Right ventricle myocardium superior (tissue), 1 donor: ENCODE measurements around the gene EDN2. TPM values are rescaled to one million over a fixed set of nuclear protein-coding genes. Genes with fewer than 3 reads are reported as not detected.

Source experiments
- ATAC-seq: fragments of 200-7000 bp; cut with Tn5 transposase; one replicate; pipeline ENCODE4 v1.9.1; 2020; ENCODE audit warnings: mild to moderate bottlenecking; ENCODE audit not compliant: poor library complexity
- DNase-seq: peaks from one replicate; pipeline ENCODE4 v3.0.0-alpha.2; 2020
- intact Hi-C: fragments of 100-400 bp; cut with DNase I; formaldehyde crosslinking; loops from one replicate; pipeline ENCODE4 v1.11.2; 2022
- total RNA-seq: library from RNA; stranded (reverse); fragmentation: NEBNext Ultra II Directional; extraction: Animal tissue kit (Norgen Biotek cat#: 25700); gene quantifications from one replicate; pipeline ENCODE4 v1.2.1, GENCODE V29; 2021
- donor health status: DM: no; HTN: yes; CAD: no; lungs with severe emphysema.

Gene EDN2
- total RNA-seq, 1 donor from 2014 or later, result 0.27 TPM

GRCh38 chr1:41454406-41454805 lies 30.1 kb downstream of the EDN2 start:
- ATAC-seq (peak; percentile 35), DNase-seq (peak; percentile 76)
- intact Hi-C loops, result no loop called here

- intact Hi-C loops, result no loop called here
- DNase-seq (no peak), ATAC-seq (no peak)
Measured at GRCh38 chr1:41452704-41453290, 31.7 kb downstream of the EDN2 start.

- ATAC-seq, result no peak
- intact Hi-C loops, result no loop called here
- no peak for DNase-seq
Measured at GRCh38 chr1:41450747-41451285, 33.7 kb downstream of the EDN2 start.

GRCh38 chr1:41449326-41449921 lies 35.1 kb downstream of the EDN2 start:
- ATAC-seq (no peak), DNase-seq (no peak)
- intact Hi-C loops, result no loop called here

GRCh38 chr1:41448821-41449220 lies 35.7 kb downstream of the EDN2 start:
- intact Hi-C loops, result no loop called here
- no peak for ATAC-seq
- no peak for DNase-seq

GRCh38 chr1:41447995-41448770 lies 36.3 kb downstream of the EDN2 start:
- intact Hi-C loops, result no loop called here
- DNase-seq (no peak), ATAC-seq (no peak)

GRCh38 chr1:41446851-41447610 lies 37.5 kb downstream of the EDN2 start:
- intact Hi-C loops, result no loop called here
- no peak for DNase-seq
- no peak for ATAC-seq

- DNase-seq (no peak), ATAC-seq (peak; percentile 89)
- intact Hi-C loops, result no loop called here
Measured at GRCh38 chr1:41444785-41445184, 39.7 kb downstream of the EDN2 start.

- DNase-seq (no peak), ATAC-seq (no peak)
- intact Hi-C loops, result no loop called here
Measured at GRCh38 chr1:41444246-41444645, 40.2 kb downstream of the EDN2 start.

- no peak for ATAC-seq
- intact Hi-C loops, result no loop called here
- no peak for DNase-seq
Measured at GRCh38 chr1:41442697-41443251, 41.7 kb downstream of the EDN2 start.

GRCh38 chr1:41440321-41441085 lies 44.0 kb downstream of the EDN2 start:
- intact Hi-C loops, result no loop called here
- no peak for ATAC-seq
- no peak for DNase-seq

- DNase-seq, result no peak
- ATAC-seq, result no peak
- intact Hi-C loops, result no loop called here
Measured at GRCh38 chr1:41439234-41439633, 45.2 kb downstream of the EDN2 start.

- DNase-seq, result no peak
Measured at GRCh38 chr1:41438711-41439110, 45.8 kb downstream of the EDN2 start.

GRCh38 chr1:41437011-41437355 lies 47.5 kb downstream of the EDN2 start:
- DNase-seq (no peak), ATAC-seq (no peak)
- intact Hi-C loops, result no loop called here

More at GRCh38 chr1:41438711-41439110, 45.8 kb downstream of the EDN2 start:
- intact Hi-C loops, result no loop called here
- no peak for ATAC-seq

- no peak for DNase-seq
- intact Hi-C loops, result no loop called here
- ATAC-seq, result no peak
Measured at GRCh38 chr1:41436281-41437010, 48.0 kb downstream of the EDN2 start.

- DNase-seq, result no peak
Measured at GRCh38 chr1:41435570-41436178, 48.8 kb downstream of the EDN2 start.

GRCh38 chr1:41434748-41435449 lies 49.6 kb downstream of the EDN2 start:
- intact Hi-C loops, result no loop called here
- ATAC-seq, result no peak

More at GRCh38 chr1:41435570-41436178, 48.8 kb downstream of the EDN2 start:
- ATAC-seq, result no peak
- intact Hi-C loops, result no loop called here

More at GRCh38 chr1:41434748-41435449, 49.6 kb downstream of the EDN2 start:
- no peak for DNase-seq
